Esophagus squamous epithelium (tissue), 4 donors: Measurements from ENCODE around the gene QKI.

ENCODE experiments used
- POLR2A ChIP-seq, 4 donors: fragments of 450-650 bp; IDR thresholded peaks; one replicate each; pipeline ENCODE4 v1.6.1; 2017; ENCODE audit warnings: antibody characterized with exemption in 4 of 4, mild to moderate bottlenecking in 4 of 4, moderate library complexity in 3 of 4
- TF ChIP-seq, protein P1 (sequence below), 6 experiments: fragments of 450-650 bp in 4 of 6; fragments of 200-600 bp in 2 of 6; sonication (generic) in 2 of 6; IDR thresholded peaks; one replicate each; pipeline ENCODE4 v1.5.1; 2016 to 2019; ENCODE audit warnings: antibody characterized with exemption in 6 of 6, mild to moderate bottlenecking in 4 of 6, moderate library complexity in 4 of 6

DNA sequence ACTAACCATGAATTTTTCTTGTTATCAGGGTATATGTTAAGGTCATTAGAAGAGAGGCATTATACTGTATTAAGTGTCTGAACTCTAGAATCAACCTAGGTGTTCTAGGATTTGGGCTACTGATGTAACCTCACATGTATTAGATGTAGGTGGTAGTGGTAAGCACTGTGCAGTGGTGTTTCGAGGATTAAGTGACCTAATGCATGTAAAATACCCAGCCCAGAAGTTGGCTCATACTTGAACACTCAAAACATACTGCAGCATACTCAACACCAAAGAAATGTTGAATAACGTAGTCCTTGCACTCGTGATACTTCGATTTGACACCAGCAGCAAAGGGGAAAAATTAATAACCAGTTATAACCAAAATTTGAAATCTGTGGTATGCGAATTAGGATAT, 48.7 kb downstream of the QKI start:
- TF ChIP-seq, protein P1, sequence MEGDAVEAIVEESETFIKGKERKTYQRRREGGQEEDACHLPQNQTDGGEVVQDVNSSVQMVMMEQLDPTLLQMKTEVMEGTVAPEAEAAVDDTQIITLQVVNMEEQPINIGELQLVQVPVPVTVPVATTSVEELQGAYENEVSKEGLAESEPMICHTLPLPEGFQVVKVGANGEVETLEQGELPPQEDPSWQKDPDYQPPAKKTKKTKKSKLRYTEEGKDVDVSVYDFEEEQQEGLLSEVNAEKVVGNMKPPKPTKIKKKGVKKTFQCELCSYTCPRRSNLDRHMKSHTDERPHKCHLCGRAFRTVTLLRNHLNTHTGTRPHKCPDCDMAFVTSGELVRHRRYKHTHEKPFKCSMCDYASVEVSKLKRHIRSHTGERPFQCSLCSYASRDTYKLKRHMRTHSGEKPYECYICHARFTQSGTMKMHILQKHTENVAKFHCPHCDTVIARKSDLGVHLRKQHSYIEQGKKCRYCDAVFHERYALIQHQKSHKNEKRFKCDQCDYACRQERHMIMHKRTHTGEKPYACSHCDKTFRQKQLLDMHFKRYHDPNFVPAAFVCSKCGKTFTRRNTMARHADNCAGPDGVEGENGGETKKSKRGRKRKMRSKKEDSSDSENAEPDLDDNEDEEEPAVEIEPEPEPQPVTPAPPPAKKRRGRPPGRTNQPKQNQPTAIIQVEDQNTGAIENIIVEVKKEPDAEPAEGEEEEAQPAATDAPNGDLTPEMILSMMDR (IDR thresholded peaks at IDR 0.05), result no peak
- TF ChIP-seq POLR2A (IDR thresholded peaks at IDR 0.05), result no peak
